LNCAP (cell line): ENCODE results near the gene MED26.

Source experiments
- CTCF ChIP-seq: fragments of 450-650 bp; IDR thresholded peaks from 2 replicates; pipeline ENCODE4 v1.5.1; 2017; ENCODE audit warnings: mild to moderate bottlenecking

The MED26 gene

GRCh38 chr19:16637535-16637934, 9.5 kb upstream of the MED26 start:
- TF ChIP-seq CTCF, result no peak

DNA sequence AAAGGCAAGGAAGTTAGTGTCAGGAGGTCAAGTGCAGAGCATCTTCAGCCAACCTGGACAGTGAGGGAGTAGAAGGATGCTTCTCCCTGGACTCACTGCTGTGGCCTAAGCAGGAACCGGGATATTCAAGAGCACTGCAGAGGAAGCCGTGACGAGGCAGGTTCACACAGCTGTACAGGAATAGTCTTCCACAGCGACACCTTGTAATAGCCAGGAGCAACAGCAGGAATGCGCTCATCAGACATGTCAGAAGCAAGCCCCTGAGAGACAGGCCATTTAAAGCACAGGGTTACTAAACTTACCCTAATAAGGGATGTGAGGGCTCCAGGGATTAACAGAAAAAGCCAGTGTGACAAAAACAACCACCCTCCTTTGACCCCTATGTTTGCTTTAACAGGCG, 3.5 kb upstream of the MED26 start:
- TF ChIP-seq CTCF, result no peak

DNA sequence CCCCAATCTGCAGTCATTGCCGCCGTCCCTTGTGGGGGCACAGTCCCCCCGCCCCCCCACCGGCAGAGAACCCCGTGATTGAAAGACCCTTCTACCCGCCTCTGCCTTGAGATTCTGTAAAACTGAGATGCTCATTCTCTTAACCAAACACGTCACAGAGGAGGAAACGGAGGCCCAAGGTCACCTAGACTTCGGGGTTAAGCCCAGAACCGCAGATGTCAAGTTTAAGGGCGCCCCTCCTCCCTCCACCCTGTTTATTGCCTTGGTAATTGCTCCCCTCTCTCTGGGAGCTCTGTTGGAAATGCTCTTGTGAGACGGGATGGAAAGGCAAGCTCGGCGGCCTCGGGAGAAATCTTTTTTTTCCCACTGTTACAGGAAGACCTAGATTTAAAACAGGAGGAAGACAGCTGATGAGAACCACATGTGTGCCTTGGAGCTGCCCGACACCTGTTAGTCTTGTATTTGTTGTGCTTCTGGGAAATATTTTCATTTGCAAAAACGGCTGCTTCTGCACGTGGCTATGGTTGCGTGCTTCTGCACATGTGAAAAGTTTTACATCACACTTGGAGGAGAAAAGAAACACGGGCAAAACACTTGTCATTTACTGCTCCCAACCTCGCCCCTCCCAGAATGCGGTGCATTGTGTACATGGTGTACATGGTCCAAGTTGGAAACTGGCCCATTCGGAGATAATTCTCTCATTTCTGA, 1.1 kb upstream of the MED26 start:
- no peak for TF ChIP-seq CTCF

DNA sequence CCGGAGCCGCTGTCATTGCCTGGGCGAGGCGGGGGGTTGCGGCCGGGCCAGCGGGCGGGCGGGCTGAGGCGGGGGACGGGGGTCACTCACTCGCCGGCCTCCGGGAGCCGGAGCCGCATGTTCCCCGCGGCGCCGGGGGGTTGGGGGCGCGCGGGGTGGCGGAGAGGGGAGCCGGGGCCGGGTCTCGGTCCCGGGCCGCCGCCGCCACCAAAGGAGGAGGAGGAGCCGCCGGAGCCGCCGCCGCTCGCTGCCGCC, 149 bp downstream of the MED26 start:
- TF ChIP-seq CTCF, result no peak

GRCh38 chr19:16627193-16627927, 644 bp downstream of the MED26 start:
- TF ChIP-seq CTCF, result no peak

DNA sequence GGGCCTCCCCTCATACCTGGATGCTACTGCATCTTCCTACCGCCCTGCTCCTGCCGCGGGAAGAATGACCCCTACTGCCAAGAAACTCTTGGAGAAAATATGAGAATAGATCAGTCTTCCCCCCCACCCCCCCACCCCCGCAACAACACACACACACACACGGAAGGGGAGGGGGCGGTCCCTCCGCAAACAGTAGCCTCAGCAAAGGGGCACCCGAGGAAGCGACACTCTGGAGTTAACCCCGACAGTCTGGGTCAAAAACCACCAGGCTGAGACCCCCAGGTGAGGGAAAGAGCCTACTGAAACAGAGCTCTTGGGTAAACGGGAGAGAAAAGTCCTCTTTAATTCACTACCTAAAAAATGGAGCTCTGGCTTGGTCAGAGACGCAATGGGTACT, 1.2 kb downstream of the MED26 start:
- no peak for TF ChIP-seq CTCF

DNA sequence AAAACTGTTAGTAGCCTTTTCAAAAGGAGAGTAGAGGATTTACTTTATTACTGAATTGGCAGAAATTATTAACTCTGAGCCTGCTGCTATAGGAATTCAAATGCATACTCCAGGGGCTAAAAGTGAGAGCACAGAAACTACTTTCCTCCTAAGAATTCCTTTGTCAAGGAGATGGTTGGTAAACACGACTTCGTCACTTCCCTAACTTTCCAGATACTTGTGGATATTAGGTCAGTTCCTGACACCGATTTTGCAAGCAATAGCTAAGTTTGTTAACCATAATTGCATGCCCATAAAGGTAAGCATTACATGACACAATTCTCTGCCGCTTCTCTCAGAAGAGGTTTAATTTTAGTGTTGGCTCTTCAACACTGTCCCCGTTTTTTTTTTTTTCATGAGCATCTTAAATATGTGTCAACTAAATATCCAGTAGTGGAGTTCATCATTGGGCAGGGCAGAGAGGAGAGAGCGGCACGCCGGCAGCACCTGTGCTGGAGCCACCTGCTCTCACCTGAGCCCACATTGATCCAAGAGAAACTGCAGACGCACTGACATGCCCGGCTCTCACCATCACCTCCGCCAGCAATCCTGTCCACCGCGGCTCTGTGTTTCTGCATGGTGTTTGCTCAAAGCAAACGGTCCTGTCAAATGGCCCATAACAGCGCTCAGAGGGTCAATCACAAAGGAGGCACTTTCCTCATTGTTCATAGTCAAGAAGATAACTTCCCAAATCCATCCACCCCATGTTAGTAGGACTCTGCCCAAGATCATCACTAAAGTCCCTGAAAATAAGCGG, 2.6 kb downstream of the MED26 start:
- TF ChIP-seq CTCF, result no peak
